CD4-positive, alpha-beta T cell treated with Interleukin-15 for 1 hour (primary cell): ENCODE data around the gene XPC.
"Not testable (repeated sequence)": the region's sequence is repeated elsewhere in the genome, so short reads cannot be mapped to it uniquely, and the experiment has no call there.

Source experiments
- DNase-seq: peaks from one replicate; pipeline ENCODE4 v3.0.0-alpha.2; 2020

XPC gene

DNA sequence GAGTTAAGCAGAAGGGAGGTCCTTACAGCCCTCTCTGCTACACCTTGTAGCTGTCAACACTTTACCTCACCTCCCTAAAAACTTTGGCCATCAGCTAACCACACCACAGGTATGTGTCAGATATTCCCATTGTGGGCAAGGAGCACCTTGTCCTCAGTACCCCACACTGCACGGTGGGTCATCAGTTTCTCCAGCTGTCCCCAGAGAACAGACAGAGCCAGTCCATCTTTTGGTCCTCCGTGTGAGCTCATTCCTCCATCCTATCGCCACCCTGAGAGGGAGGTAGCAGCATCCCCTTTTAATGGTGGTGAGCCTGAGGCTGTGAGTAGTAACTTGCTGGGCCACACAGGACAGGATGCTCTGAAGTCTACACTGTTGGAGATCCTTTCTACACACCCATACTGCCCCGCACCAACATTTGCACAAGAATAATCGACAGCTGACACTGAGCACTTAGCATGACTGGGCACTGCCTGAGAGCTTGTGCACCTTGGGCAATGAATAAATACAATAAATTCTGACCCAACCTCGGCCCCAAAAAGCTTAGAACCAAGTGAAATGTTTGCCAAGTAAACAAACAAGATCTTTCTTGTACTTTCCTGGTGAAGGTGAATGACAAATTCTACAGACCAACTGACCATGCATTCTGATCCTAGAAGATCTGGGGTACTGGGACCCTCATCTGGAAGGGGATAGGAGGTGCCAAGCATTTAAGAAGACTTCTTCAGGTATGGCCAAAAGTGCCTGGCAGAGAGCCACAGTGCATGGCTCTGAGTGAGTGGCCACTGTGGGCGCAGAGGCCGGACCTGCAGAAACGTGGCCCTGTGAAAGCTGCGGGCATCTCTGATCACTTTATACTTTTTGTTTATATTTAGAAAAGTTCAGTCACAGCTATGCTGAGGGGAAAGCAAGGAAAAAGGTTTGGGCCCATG lies 60.7 kb downstream of the XPC start:
- no peak for DNase-seq

DNA sequence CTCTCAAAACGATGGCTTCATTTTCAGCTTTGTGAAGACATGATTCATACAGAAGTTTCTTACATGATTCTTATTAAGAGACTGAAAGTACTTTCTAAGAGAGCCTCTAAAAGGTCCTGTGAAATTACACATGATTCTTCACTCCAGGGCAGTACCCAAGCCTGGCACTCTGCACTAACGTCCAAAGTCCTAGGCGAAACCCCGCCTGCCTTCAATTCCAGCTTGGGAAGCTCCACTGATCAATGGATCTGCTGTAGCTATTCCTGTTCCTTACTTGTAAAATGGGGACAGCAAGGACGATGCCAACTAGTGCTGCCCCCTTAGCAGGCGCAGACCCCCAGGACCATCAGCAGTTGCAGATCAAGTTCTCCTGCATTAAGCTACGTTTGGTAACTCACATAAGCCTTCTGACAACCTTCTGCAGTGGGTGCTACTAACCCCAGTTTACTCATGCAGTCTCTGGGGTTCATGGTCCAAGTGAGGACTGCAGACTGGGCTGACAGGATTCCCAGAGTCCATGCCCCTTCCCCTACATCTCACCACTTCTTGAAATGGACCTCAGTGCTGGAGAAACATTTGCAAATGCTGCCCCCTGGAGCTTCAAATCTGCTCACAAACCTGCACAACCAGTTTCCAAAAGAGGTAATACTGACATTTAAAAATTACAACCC lies 64.3 kb downstream of the XPC start:
- DNase-seq: no peak

DNA sequence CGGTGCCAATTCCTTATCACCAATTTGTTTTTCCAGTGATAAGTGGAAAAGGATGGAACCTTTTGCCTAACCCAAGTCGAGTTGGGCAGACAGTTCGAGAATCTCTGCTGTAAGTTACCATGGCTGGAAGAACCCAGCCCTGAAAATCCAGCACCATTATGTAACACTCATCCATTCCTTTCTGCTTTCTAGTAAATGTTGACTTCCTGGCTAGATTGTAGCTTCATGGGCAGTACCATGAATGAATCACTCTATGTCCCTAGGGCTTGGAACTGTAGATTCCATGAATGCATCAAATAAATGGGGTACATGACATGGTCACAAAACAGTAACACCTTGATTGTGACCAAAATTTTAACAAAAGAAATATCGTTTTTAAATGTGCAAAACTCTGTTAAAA lies 67.7 kb downstream of the XPC start:
- no peak for DNase-seq

DNA sequence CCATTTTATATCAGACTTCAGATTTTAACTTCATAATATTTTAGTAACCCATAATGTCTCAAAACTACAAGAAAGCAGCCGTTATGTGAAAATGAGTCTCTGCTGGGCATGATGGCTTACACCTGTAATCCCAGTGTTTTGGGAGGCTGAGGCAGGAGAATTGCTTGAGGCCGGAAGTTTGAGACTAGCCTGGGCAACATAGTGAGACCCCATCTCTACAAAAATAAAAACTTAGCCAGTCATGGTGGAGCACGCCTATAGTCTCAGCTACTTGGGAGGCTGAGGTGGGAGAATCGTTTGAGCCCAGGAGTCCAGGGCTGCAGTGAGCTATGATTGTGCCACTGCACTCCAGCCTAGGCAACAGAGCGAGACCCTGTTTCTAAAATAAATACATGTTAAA lies 68.6 kb downstream of the XPC start:
- DNase-seq: not testable (repeated sequence)

DNA sequence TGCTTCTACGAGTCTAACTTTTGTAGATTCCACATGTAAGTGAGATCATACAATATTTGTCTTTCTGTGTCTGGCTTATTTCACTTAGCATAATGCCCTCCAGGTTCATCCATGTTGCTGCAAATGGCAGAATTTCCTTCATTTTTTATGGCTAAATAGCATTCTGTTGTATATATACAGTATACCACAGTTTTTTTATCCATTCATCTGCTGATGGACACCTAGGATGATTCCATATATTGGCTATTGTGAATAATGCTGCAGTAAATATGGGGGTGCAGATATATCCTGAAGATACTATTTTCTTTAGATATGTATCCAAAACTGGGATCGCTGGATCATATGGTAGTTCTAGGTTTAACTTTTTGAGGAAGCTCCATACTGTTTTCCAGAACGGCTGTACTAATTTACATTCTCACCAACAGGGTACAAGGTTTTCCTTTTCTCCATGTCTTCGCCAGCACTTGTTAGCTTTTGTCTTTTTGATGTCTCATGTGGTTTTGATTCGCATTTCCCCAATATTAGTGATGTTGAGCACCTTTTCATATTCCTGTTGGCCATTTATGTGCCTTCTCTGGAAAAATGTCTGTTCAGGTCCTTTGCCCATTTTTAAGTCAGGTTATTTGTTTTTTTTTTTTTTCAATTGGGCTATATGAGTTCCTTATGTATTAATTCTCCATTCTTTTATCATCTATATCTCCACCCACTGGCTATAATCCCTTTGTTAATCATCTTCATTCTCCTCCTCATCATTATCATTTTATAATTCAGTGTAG lies 80.6 kb downstream of the XPC start:
- no peak for DNase-seq

DNA sequence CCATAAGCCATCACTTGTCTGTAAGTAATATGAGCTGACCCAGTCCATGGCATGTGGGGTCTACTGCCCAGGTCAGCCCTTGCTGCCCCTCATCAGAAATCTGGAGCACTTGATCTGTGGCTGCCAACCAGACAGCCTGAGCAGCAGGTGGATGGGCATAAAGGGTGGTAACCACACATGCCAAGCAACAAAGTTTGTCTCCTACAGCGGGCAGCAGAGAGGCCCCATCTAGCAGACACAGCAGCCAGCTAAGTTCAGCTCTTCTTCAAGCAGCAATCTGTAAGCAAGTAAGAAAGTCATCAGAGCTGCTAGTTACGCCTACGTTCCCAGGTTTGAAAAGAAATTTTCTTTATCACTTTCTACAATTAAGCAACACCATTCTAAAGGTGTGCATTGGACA lies 81.7 kb downstream of the XPC start:
- no peak for DNase-seq
